HCT116 (cell line): ENCODE results near the gene PILRA.

Experiments
- EZH2 ChIP-seq: fragments of 200-600 bp; sonication (generic); IDR thresholded peaks from 2 replicates; pipeline ENCODE4 v1.6.1; 2017; ENCODE audit warnings: antibody characterized with exemption, mixed run types
- JUND ChIP-seq: IDR thresholded peaks from 2 replicates; pipeline ENCODE4 v1.6.1; 2012
- POLR2A ChIP-seq: IDR thresholded peaks from 2 replicates; pipeline ENCODE4 v1.7.0; 2011; ENCODE audit warnings: borderline replicate concordance; ENCODE audit not compliant: insufficient read depth, insufficient read length; ENCODE audit errors: extremely low read depth
- POLR2AphosphoS5 ChIP-seq: IDR thresholded peaks from 2 replicates; pipeline ENCODE4 v1.6.1; 2011; ENCODE audit warnings: mild to moderate bottlenecking, low read depth, low read length, moderate library complexity
- SP1 ChIP-seq: IDR thresholded peaks from 2 replicates; pipeline ENCODE4 v1.6.1; 2012; ENCODE audit warnings: low read depth
- TCF7L2 ChIP-seq: IDR thresholded peaks from 2 replicates; pipeline ENCODE4 v1.7.0; 2011; ENCODE audit warnings: borderline replicate concordance, inconsistent platforms; ENCODE audit not compliant: insufficient read depth, insufficient read length; ENCODE audit errors: extremely low read depth
- YY1 ChIP-seq: IDR thresholded peaks from 2 replicates; pipeline ENCODE4 v1.6.1; 2011; ENCODE audit warnings: low read length, low read depth, moderate library complexity, mild to moderate bottlenecking; ENCODE audit not compliant: insufficient replicate concordance; ENCODE audit errors: extremely low read depth
- TF ChIP-seq, protein P1 (sequence below), 3 experiments: fragments of 200-600 bp in 1 of 3; sonication (generic) in 1 of 3; IDR thresholded peaks in 2 of 3; conservative IDR thresholded peaks in 1 of 3; 2 replicates each; pipeline ENCODE4 v1.5.1; 2012 to 2017; ENCODE audit warnings: low read depth in 2 of 3, low read length in 2 of 3, antibody characterized with exemption in 1 of 3, borderline replicate concordance in 1 of 3, control low read depth in 1 of 3, mild to moderate bottlenecking in 1 of 3, mixed read lengths in 1 of 3, mixed run types in 1 of 3, moderate library complexity in 1 of 3; ENCODE audit not compliant: insufficient read depth in 1 of 3
- TF ChIP-seq, protein P2 (sequence below): IDR thresholded peaks from 2 replicates; pipeline ENCODE4 v1.6.1; 2012

- TF ChIP-seq, protein P1, sequence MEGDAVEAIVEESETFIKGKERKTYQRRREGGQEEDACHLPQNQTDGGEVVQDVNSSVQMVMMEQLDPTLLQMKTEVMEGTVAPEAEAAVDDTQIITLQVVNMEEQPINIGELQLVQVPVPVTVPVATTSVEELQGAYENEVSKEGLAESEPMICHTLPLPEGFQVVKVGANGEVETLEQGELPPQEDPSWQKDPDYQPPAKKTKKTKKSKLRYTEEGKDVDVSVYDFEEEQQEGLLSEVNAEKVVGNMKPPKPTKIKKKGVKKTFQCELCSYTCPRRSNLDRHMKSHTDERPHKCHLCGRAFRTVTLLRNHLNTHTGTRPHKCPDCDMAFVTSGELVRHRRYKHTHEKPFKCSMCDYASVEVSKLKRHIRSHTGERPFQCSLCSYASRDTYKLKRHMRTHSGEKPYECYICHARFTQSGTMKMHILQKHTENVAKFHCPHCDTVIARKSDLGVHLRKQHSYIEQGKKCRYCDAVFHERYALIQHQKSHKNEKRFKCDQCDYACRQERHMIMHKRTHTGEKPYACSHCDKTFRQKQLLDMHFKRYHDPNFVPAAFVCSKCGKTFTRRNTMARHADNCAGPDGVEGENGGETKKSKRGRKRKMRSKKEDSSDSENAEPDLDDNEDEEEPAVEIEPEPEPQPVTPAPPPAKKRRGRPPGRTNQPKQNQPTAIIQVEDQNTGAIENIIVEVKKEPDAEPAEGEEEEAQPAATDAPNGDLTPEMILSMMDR (IDR thresholded peaks at IDR 0.05 in 2 of 3, conservative IDR thresholded peaks at IDR 0.05 in 1 of 3; ENCODE audit: borderline replicate concordance in 1 of 3, insufficient read depth in 1 of 3, low read depth in 2 of 3, low read length in 2 of 3): no peak
- TF ChIP-seq YY1: no peak
- TF ChIP-seq, protein P2, sequence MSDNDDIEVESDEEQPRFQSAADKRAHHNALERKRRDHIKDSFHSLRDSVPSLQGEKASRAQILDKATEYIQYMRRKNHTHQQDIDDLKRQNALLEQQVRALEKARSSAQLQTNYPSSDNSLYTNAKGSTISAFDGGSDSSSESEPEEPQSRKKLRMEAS: no peak
- TF ChIP-seq EZH2: no peak
- TF ChIP-seq POLR2AphosphoS5: no peak
- TF ChIP-seq SP1: no peak
- no peak for TF ChIP-seq POLR2A
- no peak for TF ChIP-seq JUND
- TF ChIP-seq TCF7L2: no peak
Observed at GRCh38 chr7:100356416-100357068, 16.7 kb upstream of the PILRA start.
